Measurements from ENCODE around the gene RRP1B.

DNA sequence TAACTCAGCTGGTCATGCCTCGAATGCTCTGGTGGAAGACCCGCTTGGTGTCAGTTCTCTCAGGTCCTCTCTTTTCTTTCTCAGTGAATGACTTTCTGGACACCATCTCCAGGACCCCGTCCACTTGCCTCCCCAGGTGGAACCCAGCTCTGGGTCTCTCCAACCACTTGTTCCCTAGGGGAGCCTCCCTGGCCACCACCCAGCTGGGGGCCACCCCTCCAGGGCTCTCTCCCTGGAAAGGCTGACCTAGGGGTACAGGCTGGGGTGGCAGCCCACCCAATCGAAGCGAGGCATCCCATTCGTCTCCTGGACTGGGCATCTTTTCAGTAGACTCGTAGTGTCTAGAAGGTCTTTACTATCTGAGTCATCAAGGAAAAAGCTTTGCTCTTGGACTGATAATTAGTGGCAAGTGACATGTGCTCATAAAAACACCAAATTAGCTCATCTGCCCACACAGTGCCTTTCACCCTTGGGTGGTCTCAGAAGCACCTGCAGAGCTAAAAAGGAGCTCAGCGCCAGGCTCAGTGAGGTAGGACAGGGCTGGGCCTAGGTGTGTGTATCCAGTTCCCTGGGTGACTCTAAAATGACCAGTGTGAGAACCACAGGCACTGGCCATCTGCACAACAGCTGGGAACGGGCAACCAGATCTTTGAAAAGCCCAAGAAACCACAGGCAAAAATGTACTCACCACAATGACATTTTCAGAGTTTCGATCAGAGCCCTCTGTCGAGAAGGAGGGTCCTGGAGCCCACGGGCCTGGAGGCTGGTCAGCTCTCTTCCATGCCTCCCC is 57.2 kb downstream of the RRP1B start:
- TF ChIP-seq, protein P1, sequence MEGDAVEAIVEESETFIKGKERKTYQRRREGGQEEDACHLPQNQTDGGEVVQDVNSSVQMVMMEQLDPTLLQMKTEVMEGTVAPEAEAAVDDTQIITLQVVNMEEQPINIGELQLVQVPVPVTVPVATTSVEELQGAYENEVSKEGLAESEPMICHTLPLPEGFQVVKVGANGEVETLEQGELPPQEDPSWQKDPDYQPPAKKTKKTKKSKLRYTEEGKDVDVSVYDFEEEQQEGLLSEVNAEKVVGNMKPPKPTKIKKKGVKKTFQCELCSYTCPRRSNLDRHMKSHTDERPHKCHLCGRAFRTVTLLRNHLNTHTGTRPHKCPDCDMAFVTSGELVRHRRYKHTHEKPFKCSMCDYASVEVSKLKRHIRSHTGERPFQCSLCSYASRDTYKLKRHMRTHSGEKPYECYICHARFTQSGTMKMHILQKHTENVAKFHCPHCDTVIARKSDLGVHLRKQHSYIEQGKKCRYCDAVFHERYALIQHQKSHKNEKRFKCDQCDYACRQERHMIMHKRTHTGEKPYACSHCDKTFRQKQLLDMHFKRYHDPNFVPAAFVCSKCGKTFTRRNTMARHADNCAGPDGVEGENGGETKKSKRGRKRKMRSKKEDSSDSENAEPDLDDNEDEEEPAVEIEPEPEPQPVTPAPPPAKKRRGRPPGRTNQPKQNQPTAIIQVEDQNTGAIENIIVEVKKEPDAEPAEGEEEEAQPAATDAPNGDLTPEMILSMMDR (IDR thresholded peaks at IDR 0.05) = no peak
- no peak for TF ChIP-seq EZH2 (IDR thresholded peaks at IDR 0.05)

All from neural progenitor cell (in vitro differentiated cells).